Measurements from ENCODE around the gene AAK1. TPM values are rescaled to one million over a fixed set of nuclear protein-coding genes. Genes with fewer than 3 reads are reported as not detected.

The AAK1 gene
- total RNA-seq, 2 experiments from 2014 or later: 77.4 to 79.5 TPM

- peaks cover 30% of the 10 kb centered on the region for H3K36me3 Mint-ChIP-seq (ENCODE audit: low read depth)
- peaks cover 2% of the 10 kb centered on the region for H3K4me1 Mint-ChIP-seq (ENCODE audit: low read depth)
- no peak overlapping the region for H3K4me3 Mint-ChIP-seq
- no peak overlapping the region for H3K27ac Mint-ChIP-seq
- H3K27me3 Mint-ChIP-seq (ENCODE audit: low read depth): no peaks in the 10 kb centered on the region
- CTCF ChIA-PET: no interaction called here
- DNase-seq: no peak
- intact Hi-C loops (cut with micrococcal nuclease): no loop called here
- no peaks in the 10 kb centered on the region for H3K9me3 Mint-ChIP-seq
Measured at GRCh38 chr2:69521747-69522146, 121.8 kb downstream of the AAK1 start.

DNA sequence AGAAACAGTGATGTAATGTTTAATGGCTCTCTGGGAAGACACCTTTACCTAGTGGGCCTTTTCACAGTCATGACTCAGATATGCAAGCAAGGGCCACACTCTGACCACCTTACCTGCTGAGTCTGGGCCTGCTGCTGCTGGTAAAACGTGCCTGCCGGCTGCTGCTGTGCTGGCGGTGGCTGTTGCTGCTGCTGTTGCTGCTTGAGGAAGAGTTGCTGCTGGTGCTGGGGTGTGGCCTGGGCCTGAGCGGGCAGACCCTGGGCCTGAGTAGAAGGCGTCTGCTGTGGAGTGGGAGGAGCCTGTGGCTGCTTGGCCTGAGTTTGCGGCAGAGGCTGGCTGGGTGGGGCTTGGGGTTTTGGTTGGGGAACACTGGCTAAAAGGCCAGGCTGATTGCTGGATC lies 124.7 kb downstream of the AAK1 start:
- H3K27ac Mint-ChIP-seq: peak overlapping the region; percentile 5
- intact Hi-C loops (cut with micrococcal nuclease): no loop called here
- H3K4me1 Mint-ChIP-seq (ENCODE audit: low read depth): peaks cover 2% of the 10 kb centered on the region
- no peaks in the 10 kb centered on the region for H3K9me3 Mint-ChIP-seq
- H3K4me3 Mint-ChIP-seq: no peak overlapping the region
- CTCF ChIA-PET: no interaction called here
- no peak for DNase-seq
- peaks cover 44% of the 10 kb centered on the region for H3K36me3 Mint-ChIP-seq (ENCODE audit: low read depth)
- no peaks in the 10 kb centered on the region for H3K27me3 Mint-ChIP-seq (ENCODE audit: low read depth)

- CTCF ChIA-PET: no interaction called here
- no peak for DNase-seq
- H3K4me3 Mint-ChIP-seq: no peak overlapping the region
- H3K36me3 Mint-ChIP-seq (ENCODE audit: low read depth): peaks cover 48% of the 10 kb centered on the region
- H3K27ac Mint-ChIP-seq: no peak overlapping the region
- peaks cover 2% of the 10 kb centered on the region for H3K4me1 Mint-ChIP-seq (ENCODE audit: low read depth)
- intact Hi-C loops (cut with micrococcal nuclease): no loop called here
- H3K9me3 Mint-ChIP-seq: no peaks in the 10 kb centered on the region
- H3K27me3 Mint-ChIP-seq (ENCODE audit: low read depth): no peaks in the 10 kb centered on the region
Measured at GRCh38 chr2:69517410-69517809, 126.1 kb downstream of the AAK1 start.

DNA sequence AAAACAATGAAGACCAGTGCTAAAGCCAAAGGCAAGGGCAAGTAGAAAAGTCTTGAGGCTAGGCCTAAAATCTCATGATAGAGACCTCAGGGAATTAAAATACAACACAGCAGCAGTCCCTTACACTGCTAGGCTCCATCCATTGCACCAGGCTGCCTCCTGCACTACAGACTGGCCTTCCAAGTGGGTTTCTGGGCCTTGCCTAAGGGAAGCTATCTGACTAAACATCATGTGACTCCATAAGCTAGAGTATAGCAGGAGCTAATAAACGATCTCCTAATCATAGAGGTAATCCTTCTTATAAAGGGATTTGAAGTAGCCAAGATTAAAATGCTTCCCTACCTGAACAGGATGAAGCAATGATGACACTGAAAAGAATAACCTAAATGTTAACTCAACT lies 128.7 kb downstream of the AAK1 start:
- Mint-ChIP-seq H3K36me3 (ENCODE audit: low read depth) (peaks cover 61% of the 10 kb centered on the region), H3K27ac (no peak overlapping the region), H3K4me3 (no peak overlapping the region), H3K27me3 (ENCODE audit: low read depth) (no peaks in the 10 kb centered on the region), H3K4me1 (ENCODE audit: low read depth) (peaks cover 2% of the 10 kb centered on the region), H3K9me3 (no peaks in the 10 kb centered on the region)
- CTCF ChIA-PET: interaction anchor here (1.1 to 1.5 kb wide), 4 partner anchors 10 to 50 kb away, joined by 3 to 5 read pairs (median 4); no protein-coding TSS in a partner anchor
- intact Hi-C loops (cut with micrococcal nuclease): no loop called here
- no peak for DNase-seq

DNA sequence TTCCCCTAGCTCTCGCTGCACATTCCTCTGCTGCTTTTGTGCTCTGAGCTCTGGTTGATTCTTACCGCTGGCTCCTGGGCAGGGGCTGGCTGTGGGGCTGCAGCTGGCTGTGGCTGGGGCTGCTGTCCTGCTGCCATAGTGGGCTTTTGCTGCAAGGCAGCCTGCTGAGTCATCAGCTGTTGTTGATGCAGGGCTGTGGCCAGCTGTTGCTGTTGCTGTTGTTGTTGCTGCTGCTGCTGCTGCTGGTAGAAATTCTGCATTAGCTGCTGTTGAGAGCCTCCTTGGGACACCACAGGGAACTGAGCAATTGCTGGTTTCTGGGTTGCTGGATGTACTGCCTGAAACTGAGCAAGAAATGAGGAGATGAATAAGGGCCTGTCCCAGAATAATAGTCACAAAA lies 129.1 kb downstream of the AAK1 start:
- DNase-seq: no peak
- Mint-ChIP-seq H3K9me3 (no peaks in the 10 kb centered on the region), H3K27ac (no peak overlapping the region), H3K4me3 (no peak overlapping the region), H3K36me3 (ENCODE audit: low read depth) (peaks cover 65% of the 10 kb centered on the region), H3K27me3 (ENCODE audit: low read depth) (no peaks in the 10 kb centered on the region), H3K4me1 (ENCODE audit: low read depth) (peaks cover 6% of the 10 kb centered on the region)
- CTCF ChIA-PET: interaction anchor here (1.0 to 1.5 kb wide), 5 partner anchors 11 to 77 kb away, joined by 3 to 5 read pairs (median 4); partner anchors contain the start of gene NFU1
- intact Hi-C loops (cut with micrococcal nuclease): no loop called here

DNA sequence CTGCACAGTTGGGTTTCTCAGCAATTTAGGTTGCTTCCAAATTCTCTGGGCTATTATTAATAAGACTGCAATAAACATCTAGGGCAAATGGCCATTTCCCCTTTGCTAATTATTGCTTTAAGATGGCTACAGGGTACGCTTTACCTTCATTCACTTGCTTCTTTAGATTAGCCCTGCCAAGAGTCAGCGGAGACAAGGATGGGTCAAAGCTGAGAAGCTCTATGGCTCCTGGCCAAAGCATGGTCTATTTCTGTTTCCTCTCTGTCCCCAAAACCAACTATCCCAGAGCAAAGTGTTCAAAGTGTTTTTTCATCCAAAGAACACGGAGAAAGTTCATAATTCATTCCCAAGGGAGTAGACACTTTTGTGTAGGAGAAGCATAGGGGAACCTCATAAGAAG lies 131.1 kb downstream of the AAK1 start:
- Mint-ChIP-seq H3K4me1 (ENCODE audit: low read depth) (peaks cover 23% of the 10 kb centered on the region), H3K4me3 (no peak overlapping the region), H3K27ac (no peak overlapping the region), H3K27me3 (ENCODE audit: low read depth) (no peaks in the 10 kb centered on the region), H3K36me3 (ENCODE audit: low read depth) (peaks cover 68% of the 10 kb centered on the region), H3K9me3 (no peaks in the 10 kb centered on the region)
- intact Hi-C loops (cut with micrococcal nuclease): no loop called here
- no peak for DNase-seq
- CTCF ChIA-PET: interaction anchor here (0.6 kb wide), 1 partner anchor 202 kb away, joined by 4 read pairs; no protein-coding TSS in a partner anchor

GRCh38 chr2:69510204-69510603 lies 133.3 kb downstream of the AAK1 start:
- Mint-ChIP-seq H3K27me3 (ENCODE audit: low read depth) (no peaks in the 10 kb centered on the region), H3K36me3 (ENCODE audit: low read depth) (peaks cover 69% of the 10 kb centered on the region), H3K9me3 (no peaks in the 10 kb centered on the region), H3K4me3 (no peak overlapping the region), H3K27ac (no peak overlapping the region), H3K4me1 (ENCODE audit: low read depth) (peaks cover 35% of the 10 kb centered on the region)
- intact Hi-C loops (cut with micrococcal nuclease): no loop called here
- DNase-seq: no peak
- CTCF ChIA-PET: interaction anchor here (0.6 to 1.1 kb wide), 2 partner anchors 15 to 194 kb away, joined by 3 read pairs; no protein-coding TSS in a partner anchor

DNA sequence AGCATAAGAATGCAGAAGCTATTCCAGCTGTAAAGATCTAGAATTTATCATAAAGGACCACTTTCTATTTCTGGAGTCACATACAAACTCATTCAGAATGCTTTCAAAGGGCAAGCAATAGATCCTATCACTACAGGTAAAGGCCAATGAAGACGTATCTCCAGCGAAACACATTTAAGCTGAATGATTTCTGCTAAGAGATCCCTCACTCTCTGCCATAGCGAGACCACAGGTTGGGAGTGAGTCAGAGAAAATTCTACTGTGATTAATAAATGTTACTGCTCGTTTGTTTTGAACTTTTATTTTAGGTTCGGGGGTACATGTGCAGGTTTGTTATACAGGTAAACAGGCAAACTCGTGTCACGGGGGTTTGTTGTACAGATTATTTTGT lies 133.8 kb downstream of the AAK1 start:
- Mint-ChIP-seq H3K4me1 (ENCODE audit: low read depth) (peaks cover 35% of the 10 kb centered on the region), H3K9me3 (no peaks in the 10 kb centered on the region), H3K36me3 (ENCODE audit: low read depth) (peaks cover 69% of the 10 kb centered on the region), H3K27ac (no peak overlapping the region), H3K27me3 (ENCODE audit: low read depth) (no peaks in the 10 kb centered on the region), H3K4me3 (no peak overlapping the region)
- no peak for DNase-seq
- CTCF ChIA-PET: interaction anchor here (0.6 to 1.1 kb wide), 2 partner anchors 16 to 193 kb away, joined by 3 read pairs; no protein-coding TSS in a partner anchor
- intact Hi-C loops (cut with micrococcal nuclease): loop anchor here (5.0 kb wide), 1 partner anchor 122 kb away; the partner anchor contains the start of gene GFPT1

DNA sequence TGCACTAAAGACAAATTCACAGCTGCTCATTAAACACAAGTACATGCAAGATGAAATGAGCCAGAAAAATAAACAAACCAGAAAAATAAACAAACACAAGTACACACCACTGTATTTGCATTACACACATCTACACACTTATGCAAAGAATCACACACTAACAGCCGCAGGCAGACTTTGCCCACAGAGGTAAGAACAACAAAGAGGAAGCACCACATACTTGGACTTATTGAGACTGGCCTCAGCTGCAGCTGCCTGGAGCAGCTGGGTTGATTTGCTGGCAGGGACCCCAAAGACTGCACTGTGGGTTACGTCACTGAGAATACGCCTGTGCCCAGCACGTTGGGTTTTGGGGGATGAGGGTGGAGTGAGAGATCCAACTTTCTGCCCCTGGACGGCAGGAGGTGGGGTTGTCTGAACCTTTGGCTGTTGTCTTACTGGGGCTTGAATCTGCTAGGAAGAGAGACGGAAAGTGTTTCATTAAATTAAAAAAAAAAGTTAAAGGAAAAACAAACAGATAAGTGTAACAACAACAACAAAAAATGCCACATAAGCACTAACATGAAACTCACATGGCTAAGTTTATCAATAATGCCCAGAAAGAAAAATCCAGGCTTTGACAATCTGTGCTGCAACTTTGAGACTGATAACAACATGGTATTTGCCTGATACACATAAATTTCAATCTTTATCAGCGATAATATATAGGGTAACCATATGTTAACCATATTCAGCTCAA lies 134.4 kb downstream of the AAK1 start:
- peaks cover 67% of the 10 kb centered on the region for H3K36me3 Mint-ChIP-seq (ENCODE audit: low read depth)
- no peaks in the 10 kb centered on the region for H3K9me3 Mint-ChIP-seq
- no peak overlapping the region for H3K27ac Mint-ChIP-seq
- intact Hi-C loops (cut with micrococcal nuclease): loop anchor here (5.0 kb wide), 1 partner anchor 122 kb away; the partner anchor contains the start of gene GFPT1
- H3K4me1 Mint-ChIP-seq (ENCODE audit: low read depth): peaks cover 35% of the 10 kb centered on the region
- CTCF ChIA-PET: no interaction called here
- DNase-seq: no peak
- H3K4me3 Mint-ChIP-seq: no peak overlapping the region
- H3K27me3 Mint-ChIP-seq (ENCODE audit: low read depth): no peaks in the 10 kb centered on the region

DNA sequence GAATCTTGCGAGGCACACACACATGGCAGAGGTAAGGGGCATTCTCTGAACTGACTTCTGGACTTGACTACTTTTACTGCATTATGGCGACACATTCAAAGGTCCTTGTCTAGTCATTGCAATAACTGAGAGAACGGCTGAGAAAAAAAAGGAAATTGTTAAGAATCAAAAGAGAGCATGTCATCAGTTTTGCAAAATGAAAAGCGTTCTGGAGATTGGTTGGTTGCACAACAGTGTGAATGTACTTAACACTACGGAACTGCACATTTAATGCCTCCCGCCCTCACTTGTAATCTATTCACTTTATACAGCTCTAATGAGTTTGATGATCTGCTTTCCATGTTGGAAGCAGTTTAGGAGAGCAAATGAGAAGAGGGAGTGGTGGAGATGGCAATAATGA lies 137.8 kb downstream of the AAK1 start:
- Mint-ChIP-seq H3K4me3 (no peak overlapping the region), H3K4me1 (ENCODE audit: low read depth) (peaks cover 48% of the 10 kb centered on the region), H3K9me3 (no peaks in the 10 kb centered on the region), H3K36me3 (ENCODE audit: low read depth) (peaks cover 43% of the 10 kb centered on the region), H3K27me3 (ENCODE audit: low read depth) (no peaks in the 10 kb centered on the region), H3K27ac (no peak overlapping the region)
- CTCF ChIA-PET: no interaction called here
- DNase-seq: no peak
- intact Hi-C loops (cut with micrococcal nuclease): loop anchor here (5.0 kb wide), 1 partner anchor 118 kb away; the partner anchor contains the start of gene GFPT1

DNA sequence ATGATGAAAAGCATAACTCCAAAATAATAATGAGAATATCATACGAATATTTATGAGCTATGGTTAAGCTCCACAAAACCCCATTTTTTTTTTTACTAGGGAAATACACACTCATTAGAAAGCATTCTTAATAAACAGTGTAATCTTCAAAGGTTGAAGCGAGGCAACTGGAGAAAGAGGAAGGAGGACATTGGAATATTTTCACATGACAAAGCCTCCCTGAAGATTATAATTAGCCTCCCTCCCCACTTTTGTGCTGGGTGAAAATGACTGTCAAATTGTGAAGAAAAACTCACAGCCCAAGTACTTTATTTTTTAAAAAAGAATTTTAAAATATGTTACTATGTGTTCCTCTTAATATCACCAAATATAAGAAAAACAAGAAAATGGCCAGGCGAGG lies 142.2 kb downstream of the AAK1 start:
- no peak overlapping the region for H3K4me3 Mint-ChIP-seq
- H3K27me3 Mint-ChIP-seq (ENCODE audit: low read depth): no peaks in the 10 kb centered on the region
- no peak for DNase-seq
- H3K4me1 Mint-ChIP-seq (ENCODE audit: low read depth): peaks cover 33% of the 10 kb centered on the region
- CTCF ChIA-PET: interaction anchor here (1.5 kb wide), 1 partner anchor 64 kb away, joined by 6 read pairs; no protein-coding TSS in a partner anchor
- no peaks in the 10 kb centered on the region for H3K9me3 Mint-ChIP-seq
- no peak overlapping the region for H3K27ac Mint-ChIP-seq
- H3K36me3 Mint-ChIP-seq (ENCODE audit: low read depth): peaks cover 24% of the 10 kb centered on the region
- intact Hi-C loops (cut with micrococcal nuclease): loop anchor here (2.0 kb wide), 1 partner anchor 64 kb away; the partner anchor contains the start of gene NFU1

GRCh38 chr2:69499966-69500365 lies 143.6 kb downstream of the AAK1 start:
- intact Hi-C loops (cut with micrococcal nuclease): loop anchor here (2.0 kb wide), 1 partner anchor 63 kb away; the partner anchor contains the start of gene NFU1
- DNase-seq: peak; percentile 36
- Mint-ChIP-seq H3K27ac (peak overlapping the region; percentile 84), H3K9me3 (no peaks in the 10 kb centered on the region), H3K4me3 (peak overlapping the region; percentile 41), H3K27me3 (ENCODE audit: low read depth) (no peaks in the 10 kb centered on the region), H3K36me3 (ENCODE audit: low read depth) (peaks cover 21% of the 10 kb centered on the region), H3K4me1 (ENCODE audit: low read depth) (peaks cover 28% of the 10 kb centered on the region)
- CTCF ChIA-PET: interaction anchor here (1.5 kb wide), 1 partner anchor 65 kb away, joined by 6 read pairs; no protein-coding TSS in a partner anchor

DNA sequence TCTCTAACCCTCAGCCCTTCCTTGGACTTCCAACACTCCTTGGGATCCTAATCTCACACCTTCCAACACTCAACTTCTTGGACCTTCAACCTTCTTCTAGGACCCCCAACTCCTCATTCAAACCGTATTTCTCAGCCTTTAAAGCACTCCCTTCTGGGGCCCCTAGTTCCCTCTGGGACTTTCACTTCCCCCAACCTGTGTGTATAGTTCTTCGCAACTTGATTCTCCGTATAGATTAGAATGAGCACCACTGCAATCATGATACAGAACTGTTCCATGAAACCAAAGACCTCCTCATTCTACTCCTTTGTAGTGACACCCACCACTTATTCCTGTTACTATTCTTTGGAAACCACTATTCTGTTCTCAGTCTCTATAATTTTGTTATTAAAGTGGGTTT lies 144.3 kb downstream of the AAK1 start:
- peak overlapping the region; percentile 14 for H3K27ac Mint-ChIP-seq
- H3K4me1 Mint-ChIP-seq (ENCODE audit: low read depth): peaks cover 28% of the 10 kb centered on the region
- no peaks in the 10 kb centered on the region for H3K27me3 Mint-ChIP-seq (ENCODE audit: low read depth)
- DNase-seq: no peak
- peaks cover 18% of the 10 kb centered on the region for H3K36me3 Mint-ChIP-seq (ENCODE audit: low read depth)
- intact Hi-C loops (cut with micrococcal nuclease): no loop called here
- H3K9me3 Mint-ChIP-seq: no peaks in the 10 kb centered on the region
- no peak overlapping the region for H3K4me3 Mint-ChIP-seq
- CTCF ChIA-PET: no interaction called here
